ENCODE data around the gene KCNB1.

KCNB1 gene

GRCh38 chr20:49398401-49399144 is 83.9 kb downstream of the KCNB1 start:
- TF ChIP-seq ZFX (IDR thresholded peaks at IDR 0.05; ENCODE audit: borderline replicate concordance), result no peak
- no peak for TF ChIP-seq CTCF (IDR thresholded peaks at IDR 0.05)
- H3K27ac ChIP-seq, result no peak overlapping the region

GRCh38 chr20:49397525-49397924 is 84.9 kb downstream of the KCNB1 start:
- no peak overlapping the region for H3K27ac ChIP-seq
- TF ChIP-seq ZFX (IDR thresholded peaks at IDR 0.05; ENCODE audit: borderline replicate concordance), result no peak
- no peak for TF ChIP-seq CTCF (IDR thresholded peaks at IDR 0.05)

- TF ChIP-seq ZFX (IDR thresholded peaks at IDR 0.05; ENCODE audit: borderline replicate concordance) (no peak), CTCF (IDR thresholded peaks at IDR 0.05) (no peak)
Observed at GRCh38 chr20:49396230-49396629, 86.2 kb downstream of the KCNB1 start.

GRCh38 chr20:49395659-49396058 is 86.8 kb downstream of the KCNB1 start:
- no peak for TF ChIP-seq CTCF (IDR thresholded peaks at IDR 0.05)
- TF ChIP-seq ZFX (IDR thresholded peaks at IDR 0.05; ENCODE audit: borderline replicate concordance), result no peak
- no peak overlapping the region for H3K27ac ChIP-seq

More at GRCh38 chr20:49396230-49396629, 86.2 kb downstream of the KCNB1 start:
- no peak overlapping the region for H3K27ac ChIP-seq

- no peak overlapping the region for H3K27ac ChIP-seq
- no peak for TF ChIP-seq CTCF (IDR thresholded peaks at IDR 0.05)
- TF ChIP-seq ZFX (IDR thresholded peaks at IDR 0.05; ENCODE audit: borderline replicate concordance), result no peak
Observed at GRCh38 chr20:49395183-49395582, 87.3 kb downstream of the KCNB1 start.

- TF ChIP-seq CTCF (IDR thresholded peaks at IDR 0.05) (no peak), ZFX (IDR thresholded peaks at IDR 0.05; ENCODE audit: borderline replicate concordance) (no peak)
- no peak overlapping the region for H3K27ac ChIP-seq
Observed at GRCh38 chr20:49394757-49395156, 87.7 kb downstream of the KCNB1 start.

- H3K27ac ChIP-seq, result no peak overlapping the region
- TF ChIP-seq ZFX (IDR thresholded peaks at IDR 0.05; ENCODE audit: borderline replicate concordance) (no peak), CTCF (IDR thresholded peaks at IDR 0.05) (no peak)
Observed at GRCh38 chr20:49394264-49394663, 88.2 kb downstream of the KCNB1 start.

Data from 22Rv1 (cell line).